ENCODE data around the gene CEP43. TPM values are rescaled to one million over a fixed set of nuclear protein-coding genes. Genes with fewer than 3 reads are reported as not detected.

Gene CEP43
- total RNA-seq, 2 experiments from 2014 or later: 20.2 to 21.3 TPM

GRCh38 chr6:167015302-167015701, 16.1 kb downstream of the CEP43 start:
- DNase-seq: no peak
- TF ChIP-seq, protein P1, sequence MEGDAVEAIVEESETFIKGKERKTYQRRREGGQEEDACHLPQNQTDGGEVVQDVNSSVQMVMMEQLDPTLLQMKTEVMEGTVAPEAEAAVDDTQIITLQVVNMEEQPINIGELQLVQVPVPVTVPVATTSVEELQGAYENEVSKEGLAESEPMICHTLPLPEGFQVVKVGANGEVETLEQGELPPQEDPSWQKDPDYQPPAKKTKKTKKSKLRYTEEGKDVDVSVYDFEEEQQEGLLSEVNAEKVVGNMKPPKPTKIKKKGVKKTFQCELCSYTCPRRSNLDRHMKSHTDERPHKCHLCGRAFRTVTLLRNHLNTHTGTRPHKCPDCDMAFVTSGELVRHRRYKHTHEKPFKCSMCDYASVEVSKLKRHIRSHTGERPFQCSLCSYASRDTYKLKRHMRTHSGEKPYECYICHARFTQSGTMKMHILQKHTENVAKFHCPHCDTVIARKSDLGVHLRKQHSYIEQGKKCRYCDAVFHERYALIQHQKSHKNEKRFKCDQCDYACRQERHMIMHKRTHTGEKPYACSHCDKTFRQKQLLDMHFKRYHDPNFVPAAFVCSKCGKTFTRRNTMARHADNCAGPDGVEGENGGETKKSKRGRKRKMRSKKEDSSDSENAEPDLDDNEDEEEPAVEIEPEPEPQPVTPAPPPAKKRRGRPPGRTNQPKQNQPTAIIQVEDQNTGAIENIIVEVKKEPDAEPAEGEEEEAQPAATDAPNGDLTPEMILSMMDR (IDR thresholded peaks at IDR 0.05): no peak
- no peak for ATAC-seq
- CTCF ChIA-PET: interaction anchor here (1.3 to 1.4 kb wide), 2 partner anchors 8 to 14 kb away, joined by 3 read pairs; no protein-coding TSS in a partner anchor
- H3K9me3 Mint-ChIP-seq: no peaks in the 10 kb centered on the region
- peaks cover 36% of the 10 kb centered on the region for H3K36me3 Mint-ChIP-seq (ENCODE audit: low read depth)
- intact Hi-C loops (cut with micrococcal nuclease): no loop called here
- POLR2A ChIA-PET: interaction anchor here (0.8 kb wide), 1 partner anchor 1589 kb away, joined by 3 read pairs; no protein-coding TSS in a partner anchor
- no peaks in the 10 kb centered on the region for H3K27me3 Mint-ChIP-seq
- no peaks in the 10 kb centered on the region for H3K4me1 Mint-ChIP-seq (ENCODE audit: low read depth)
- H3K27ac Mint-ChIP-seq: no peak overlapping the region
- H3K4me3 Mint-ChIP-seq: no peak overlapping the region

DNA sequence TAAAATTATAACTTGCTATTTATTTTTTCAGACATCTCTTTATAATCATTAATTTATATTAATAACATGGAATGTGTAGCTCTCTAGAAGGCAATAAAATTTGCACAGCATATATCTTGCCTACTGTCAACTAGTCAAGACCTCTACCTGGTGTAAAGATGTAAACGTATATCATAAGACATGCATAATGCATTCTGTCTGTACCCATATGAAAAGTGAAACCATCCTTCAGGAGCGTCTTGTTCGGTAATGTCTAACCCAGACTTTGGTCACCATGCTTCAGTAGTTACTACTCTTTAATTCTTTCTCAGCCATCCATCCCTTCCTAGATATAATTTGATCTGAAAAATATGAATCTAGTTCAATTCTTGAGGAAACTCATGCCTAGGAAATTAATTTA, 21.0 kb downstream of the CEP43 start:
- Mint-ChIP-seq H3K4me1 (ENCODE audit: low read depth) (no peaks in the 10 kb centered on the region), H3K4me3 (no peak overlapping the region), H3K36me3 (ENCODE audit: low read depth) (peaks cover 16% of the 10 kb centered on the region), H3K27me3 (no peaks in the 10 kb centered on the region), H3K27ac (no peak overlapping the region), H3K9me3 (no peaks in the 10 kb centered on the region)
- ATAC-seq: no peak
- intact Hi-C loops (cut with micrococcal nuclease): no loop called here
- no peak for DNase-seq
- ChIA-PET POLR2A (no interaction called here), CTCF (no interaction called here)
- TF ChIP-seq, protein P1 (IDR thresholded peaks at IDR 0.05): no peak

- Mint-ChIP-seq H3K9me3 (no peaks in the 10 kb centered on the region), H3K4me3 (no peak overlapping the region), H3K27me3 (no peaks in the 10 kb centered on the region), H3K27ac (no peak overlapping the region), H3K4me1 (ENCODE audit: low read depth) (peaks cover 7% of the 10 kb centered on the region), H3K36me3 (ENCODE audit: low read depth) (peaks cover 44% of the 10 kb centered on the region)
- CTCF ChIA-PET: no interaction called here
- intact Hi-C loops (cut with micrococcal nuclease): no loop called here
- POLR2A ChIA-PET: interaction anchor here (2.2 kb wide), 1 partner anchor 20 kb away, joined by 6 read pairs; no protein-coding TSS in a partner anchor
- ATAC-seq: no peak
- DNase-seq: no peak
- TF ChIP-seq, protein P1 (IDR thresholded peaks at IDR 0.05): no peak
Measured at GRCh38 chr6:167027308-167027707, 28.1 kb downstream of the CEP43 start.

DNA sequence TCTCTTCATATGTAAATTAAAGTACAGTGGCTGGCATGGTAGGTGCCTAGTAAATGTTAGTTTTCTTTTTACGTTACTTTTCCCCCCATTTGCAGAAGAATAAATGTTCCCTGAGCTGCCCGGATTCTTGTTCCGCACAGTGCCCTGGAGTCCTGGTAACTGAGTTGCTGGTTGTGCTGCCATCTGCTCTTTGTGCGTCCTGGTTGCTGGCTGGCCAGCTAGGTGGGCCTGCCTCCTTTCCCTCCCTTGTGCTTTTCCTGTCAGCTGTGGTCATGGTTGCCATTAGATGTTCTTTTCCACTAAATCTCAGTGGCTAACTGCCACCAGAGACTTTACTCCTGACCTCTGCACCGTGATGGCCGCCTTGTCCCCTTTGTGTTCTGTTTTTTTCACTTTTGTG, 28.6 kb downstream of the CEP43 start:
- ChIA-PET CTCF (interaction anchor here (0.8 kb wide), 1 partner anchor 114 kb away, joined by 4 read pairs; no protein-coding TSS in a partner anchor), POLR2A (interaction anchor here (2.2 kb wide), 1 partner anchor 20 kb away, joined by 6 read pairs; no protein-coding TSS in a partner anchor)
- no peaks in the 10 kb centered on the region for H3K9me3 Mint-ChIP-seq
- peaks cover 43% of the 10 kb centered on the region for H3K36me3 Mint-ChIP-seq (ENCODE audit: low read depth)
- H3K27me3 Mint-ChIP-seq: no peaks in the 10 kb centered on the region
- H3K27ac Mint-ChIP-seq: no peak overlapping the region
- intact Hi-C loops (cut with micrococcal nuclease): no loop called here
- ATAC-seq: no peak
- TF ChIP-seq, protein P1 (IDR thresholded peaks at IDR 0.05): no peak
- no peak for DNase-seq
- H3K4me1 Mint-ChIP-seq (ENCODE audit: low read depth): peaks cover 7% of the 10 kb centered on the region
- no peak overlapping the region for H3K4me3 Mint-ChIP-seq

- H3K36me3 Mint-ChIP-seq (ENCODE audit: low read depth): peaks cover 58% of the 10 kb centered on the region
- ChIA-PET POLR2A (interaction anchor here (1.3 kb wide), 1 partner anchor 11 kb away, joined by 3 read pairs; no protein-coding TSS in a partner anchor), CTCF (interaction anchor here (1.4 kb wide), 1 partner anchor 41 kb away, joined by 4 read pairs; no protein-coding TSS in a partner anchor)
- TF ChIP-seq, protein P1 (IDR thresholded peaks at IDR 0.05): no peak
- DNase-seq (no peak), ATAC-seq (no peak)
- no peak overlapping the region for H3K4me3 Mint-ChIP-seq
- H3K9me3 Mint-ChIP-seq: no peaks in the 10 kb centered on the region
- no peaks in the 10 kb centered on the region for H3K27me3 Mint-ChIP-seq
- peaks cover 7% of the 10 kb centered on the region for H3K4me1 Mint-ChIP-seq (ENCODE audit: low read depth)
- no peak overlapping the region for H3K27ac Mint-ChIP-seq
- intact Hi-C loops (cut with micrococcal nuclease): no loop called here
Measured at GRCh38 chr6:167030222-167031072, 31.2 kb downstream of the CEP43 start.
